ENCODE data around the gene VDAC2. TPM values are rescaled to one million over a fixed set of nuclear protein-coding genes. Genes with fewer than 3 reads are reported as not detected.
"Not testable (repeated sequence)": the region's sequence is repeated elsewhere in the genome, so short reads cannot be mapped to it uniquely, and the experiment has no call there.

Gene VDAC2
- total RNA-seq, 2 donors from 2014 or later = 277 to 292 TPM

- WGBS, 2 experiments (ENCODE audit: insufficient coverage in 1 of 2, insufficient read length in 1 of 2) = 90 to 91% methylated on average over 3 to 8 of the region's 9 CpGs
- H3K4me3 Mint-ChIP-seq = no peak overlapping the region
- peaks cover 5% of the 10 kb centered on the region for H3K4me1 ChIP-seq (ENCODE audit: control insufficient read depth, insufficient read depth, low read length)
- H3K9ac ChIP-seq (ENCODE audit: extremely low read depth, low read length, poor library complexity, severe bottlenecking) = no peak overlapping the region
- no peaks in the 10 kb centered on the region for H3K27me3 Mint-ChIP-seq (ENCODE audit: insufficient read depth)
- DNase-seq = peak; percentile 37
- no peak for TF ChIP-seq CTCF (conservative IDR thresholded peaks at IDR 0.05)
- H3K4me3 ChIP-seq (ENCODE audit: low read length) = no peak overlapping the region
- H3K36me3 Mint-ChIP-seq (ENCODE audit: low read depth) = no peaks in the 10 kb centered on the region
- no peaks in the 10 kb centered on the region for H3K27me3 ChIP-seq (ENCODE audit: control insufficient read depth, insufficient read depth, low read length, poor library complexity, severe bottlenecking)
- no peaks in the 10 kb centered on the region for H3K9me3 ChIP-seq (ENCODE audit: control insufficient read depth, low read length)
- H3K9me3 Mint-ChIP-seq = no peaks in the 10 kb centered on the region
- no peak overlapping the region for H3K27ac ChIP-seq (ENCODE audit: low read depth, low read length)
- H3K36me3 ChIP-seq (ENCODE audit: control insufficient read depth, insufficient read depth, low read length) = no peaks in the 10 kb centered on the region
- no peak overlapping the region for H3K27ac Mint-ChIP-seq
- peaks cover 15% of the 10 kb centered on the region for H3K4me1 Mint-ChIP-seq
Observed at GRCh38 chr10:75201793-75202307, 8.7 kb upstream of the VDAC2 start.

DNA sequence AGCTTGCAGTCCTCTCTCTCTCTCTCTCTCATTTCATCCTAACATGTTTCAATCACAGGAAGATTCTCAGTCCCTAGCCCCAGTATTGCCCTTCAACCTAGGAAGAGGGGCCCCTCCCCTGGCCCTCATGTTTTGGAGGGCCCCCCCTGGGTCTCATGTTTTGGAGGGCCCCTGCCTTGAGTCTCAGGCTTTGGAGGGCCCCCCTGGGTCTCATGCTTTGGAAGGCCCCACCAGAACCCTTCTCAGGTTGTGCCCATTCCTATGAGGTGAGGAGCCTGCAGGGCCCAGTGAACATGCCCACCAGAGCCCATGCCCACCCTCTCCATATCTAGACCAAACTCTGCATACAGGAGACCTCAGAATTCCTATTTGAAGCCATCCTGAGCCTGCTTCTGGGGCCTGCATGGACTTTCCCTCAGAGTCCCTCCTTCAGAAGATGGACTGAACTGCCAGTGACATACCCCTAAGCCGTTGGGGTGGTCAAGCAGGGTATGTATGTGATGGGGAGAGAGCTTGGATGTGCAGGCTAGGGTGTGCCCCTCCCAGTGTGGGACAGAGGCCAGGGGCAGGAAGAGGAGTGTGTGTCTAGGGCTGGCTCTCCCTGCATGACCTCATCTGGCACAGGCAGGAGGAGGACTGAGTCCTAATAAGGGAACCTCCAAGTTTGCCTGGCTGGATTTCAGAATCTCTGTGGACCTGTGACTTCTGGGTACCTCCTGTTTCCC lies 8.1 kb upstream of the VDAC2 start:
- no peak overlapping the region for H3K4me3 Mint-ChIP-seq
- Histone ChIP-seq H3K4me3 (ENCODE audit: low read length) (no peak overlapping the region), H3K27me3 (ENCODE audit: control insufficient read depth, insufficient read depth, low read length, poor library complexity, severe bottlenecking) (no peaks in the 10 kb centered on the region), H3K36me3 (ENCODE audit: control insufficient read depth, insufficient read depth, low read length) (no peaks in the 10 kb centered on the region), H3K9me3 (ENCODE audit: control insufficient read depth, low read length) (no peaks in the 10 kb centered on the region), H3K27ac (ENCODE audit: low read depth, low read length) (no peak overlapping the region), H3K4me1 (ENCODE audit: control insufficient read depth, insufficient read depth, low read length) (peaks cover 5% of the 10 kb centered on the region), H3K9ac (ENCODE audit: extremely low read depth, low read length, poor library complexity, severe bottlenecking) (no peak overlapping the region)
- no peak overlapping the region for H3K27ac Mint-ChIP-seq
- DNase-seq = peak; percentile 31
- H3K36me3 Mint-ChIP-seq (ENCODE audit: low read depth) = no peaks in the 10 kb centered on the region
- 96% methylated on average over 1 of the region's 1 CpG; no CpG with 5 or more reads in 1 of the 2 experiments for WGBS, 2 experiments (ENCODE audit: insufficient coverage in 1 of 2, insufficient read length in 1 of 2)
- H3K27me3 Mint-ChIP-seq (ENCODE audit: insufficient read depth) = no peaks in the 10 kb centered on the region
- no peak for TF ChIP-seq CTCF (conservative IDR thresholded peaks at IDR 0.05)
- H3K9me3 Mint-ChIP-seq = no peaks in the 10 kb centered on the region
- peaks cover 22% of the 10 kb centered on the region for H3K4me1 Mint-ChIP-seq

- peaks cover 28% of the 10 kb centered on the region for H3K4me1 Mint-ChIP-seq
- not testable (repeated sequence) for H3K9ac ChIP-seq (ENCODE audit: extremely low read depth, low read length, poor library complexity, severe bottlenecking); H3K36me3 Mint-ChIP-seq (ENCODE audit: low read depth); H3K9me3 Mint-ChIP-seq; H3K27me3 Mint-ChIP-seq (ENCODE audit: insufficient read depth); H3K27ac ChIP-seq (ENCODE audit: low read depth, low read length); H3K36me3 ChIP-seq (ENCODE audit: control insufficient read depth, insufficient read depth, low read length); H3K27ac Mint-ChIP-seq; DNase-seq; H3K4me1 ChIP-seq (ENCODE audit: control insufficient read depth, insufficient read depth, low read length); H3K9me3 ChIP-seq (ENCODE audit: control insufficient read depth, low read length); H3K4me3 Mint-ChIP-seq; H3K4me3 ChIP-seq (ENCODE audit: low read length); H3K27me3 ChIP-seq (ENCODE audit: control insufficient read depth, insufficient read depth, low read length, poor library complexity, severe bottlenecking)
- 88 to 95% methylated on average over 3 to 11 of the region's 11 CpGs for WGBS, 2 experiments (ENCODE audit: insufficient coverage in 1 of 2, insufficient read length in 1 of 2)
Observed at GRCh38 chr10:75203046-75203620, 7.5 kb upstream of the VDAC2 start.

All from endodermal cell (in vitro differentiated cells).